Measurements from ENCODE around the gene LCE1C. TPM values are rescaled to one million over a fixed set of nuclear protein-coding genes. Genes with fewer than 3 reads are reported as not detected.

LCE1C gene
- total RNA-seq, 1 donor from 2014 or later, result 9.3 TPM

- no peak for DNase-seq
Observed at GRCh38 chr1:152759453-152760173, 46.8 kb downstream of the LCE1C start.

- DNase-seq, result no peak
Observed at GRCh38 chr1:152758636-152759035, 47.8 kb downstream of the LCE1C start.

- DNase-seq, result no peak
Observed at GRCh38 chr1:152757747-152758146, 48.7 kb downstream of the LCE1C start, which contains the start of gene KPRP. TSS of gene KPRP (plus strand) at chr1:152758025. CDS start at chr1:152759589, 1,564 bp downstream.

GRCh38 chr1:152756872-152757271, 49.6 kb downstream of the LCE1C start:
- DNase-seq, result no peak

Other genes starting within 250 kb of the LCE1C start
- gene LCE3E, start 239.9 kb downstream of the LCE1C start, total RNA-seq, result 1.3 TPM
- gene LCE3D, start 226.1 kb downstream of the LCE1C start, total RNA-seq, result 1.9 TPM
- gene LCE3C, start 206.4 kb downstream of the LCE1C start, total RNA-seq, result not detected
- gene LCE3B, start 192.8 kb downstream of the LCE1C start, total RNA-seq, result not detected
- gene LCE3A, start 183.5 kb downstream of the LCE1C start, total RNA-seq, result not detected
- gene LCE2D, start 143.3 kb downstream of the LCE1C start, total RNA-seq, result 0.49 TPM
- gene LCE2C, start 131.4 kb downstream of the LCE1C start, total RNA-seq, result 3.4 TPM
- 5.9 TPM for gene LCE2B, start 120.5 kb downstream of the LCE1C start, total RNA-seq
- gene LCE2A, start 108.3 kb downstream of the LCE1C start, total RNA-seq, result 1.2 TPM
- not detected for gene LCE4A, start 98.5 kb downstream of the LCE1C start, total RNA-seq
- gene KPRP, start 48.6 kb downstream of the LCE1C start, total RNA-seq, result 0.89 TPM
- not detected for gene LCE1F, start 31.5 kb downstream of the LCE1C start, total RNA-seq
- gene LCE1E, start 20.4 kb downstream of the LCE1C start, total RNA-seq, result 0.59 TPM
- 1.4 TPM for gene LCE1D, start 9.9 kb downstream of the LCE1C start, total RNA-seq
- gene LCE1B, start 5.3 kb upstream of the LCE1C start, total RNA-seq, result 1.9 TPM
- 1.7 TPM for gene LCE1A, start 20.8 kb upstream of the LCE1C start, total RNA-seq
- 4.4 TPM for gene LCE6A, start 36.2 kb upstream of the LCE1C start, total RNA-seq
- not detected for gene LCE7A, start 53.3 kb upstream of the LCE1C start, total RNA-seq
- not detected for gene SMCP, start 71.7 kb upstream of the LCE1C start, total RNA-seq
- 71.5 TPM for gene IVL, start 101.9 kb upstream of the LCE1C start, total RNA-seq
- 1.8 TPM for gene SPRR5, start 140.6 kb upstream of the LCE1C start, total RNA-seq
- 17.7 TPM for gene SPRR4, start 164.0 kb upstream of the LCE1C start, total RNA-seq
- gene SPRR1A, start 177.4 kb upstream of the LCE1C start, total RNA-seq, result 6.1 TPM
- 0.69 TPM for gene SPRR3, start 195.1 kb upstream of the LCE1C start, total RNA-seq
- gene SPRR1B, start 224.6 kb upstream of the LCE1C start, total RNA-seq, result 22.3 TPM
- gene SPRR2D, start 234.5 kb upstream of the LCE1C start, total RNA-seq, result 11.3 TPM

Measured in skin of body (tissue), 2 donors.